GM04504 (cell line): ENCODE results near the gene DLL1.

Source experiments
- DNase-seq: peaks from one replicate; pipeline ENCODE4 v3.0.0-alpha.2; 2012; ENCODE audit warnings: low read depth

DLL1 gene

DNA sequence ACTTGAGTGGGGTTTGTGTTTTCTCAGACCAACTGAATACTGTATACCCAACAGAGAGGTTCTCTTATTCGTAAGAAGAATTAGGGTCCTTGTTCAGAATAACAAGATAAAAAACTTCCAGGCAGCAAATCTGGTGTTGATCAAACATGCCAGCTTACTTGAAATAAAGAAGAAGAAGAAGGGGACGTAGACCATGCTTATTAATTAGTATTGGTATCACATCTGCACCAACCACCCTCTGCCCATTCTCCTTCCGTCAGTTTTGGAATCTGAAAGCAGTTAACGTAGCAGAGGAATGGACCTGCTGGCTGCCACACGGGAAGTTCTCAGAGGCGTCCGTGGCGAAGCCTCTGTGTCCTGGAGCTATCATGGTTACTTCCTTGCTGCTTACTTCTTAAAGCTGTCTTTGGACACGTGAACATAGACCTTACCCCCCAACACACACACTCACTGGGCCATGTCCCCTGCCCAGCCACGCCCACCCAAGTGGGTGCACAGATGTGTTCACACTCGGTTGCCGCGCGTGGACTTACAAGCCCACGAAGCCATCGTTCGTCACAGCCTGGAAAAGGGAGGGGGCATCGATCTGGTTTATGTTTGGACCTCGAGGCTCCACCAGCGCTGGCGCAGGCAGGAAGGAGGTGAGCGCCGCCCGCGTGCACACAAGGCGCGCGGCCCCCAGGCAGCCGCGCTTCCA, 4.1 kb upstream of the DLL1 start:
- no peak for DNase-seq

DNA sequence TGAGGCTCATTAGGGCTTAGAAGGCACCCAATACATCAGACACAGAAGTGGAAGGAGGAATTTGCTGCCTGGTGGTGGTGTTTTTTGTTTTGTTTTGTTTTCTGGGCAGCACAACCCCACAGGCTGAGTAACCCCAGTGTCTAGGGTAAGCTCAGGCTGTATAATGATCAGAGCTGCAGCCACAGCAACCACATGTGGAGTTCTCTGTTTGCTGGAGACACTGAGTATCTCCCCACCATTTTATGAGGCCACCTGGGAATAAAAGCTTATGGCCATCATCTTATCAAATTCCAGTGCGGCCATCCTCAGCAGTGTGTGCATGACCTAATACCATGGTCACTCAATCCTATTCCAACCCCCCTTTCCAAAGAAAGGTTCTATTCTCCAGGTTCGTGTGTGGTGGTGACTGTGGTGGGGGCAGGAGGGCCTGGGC, 3.4 kb upstream of the DLL1 start:
- no peak for DNase-seq

DNA sequence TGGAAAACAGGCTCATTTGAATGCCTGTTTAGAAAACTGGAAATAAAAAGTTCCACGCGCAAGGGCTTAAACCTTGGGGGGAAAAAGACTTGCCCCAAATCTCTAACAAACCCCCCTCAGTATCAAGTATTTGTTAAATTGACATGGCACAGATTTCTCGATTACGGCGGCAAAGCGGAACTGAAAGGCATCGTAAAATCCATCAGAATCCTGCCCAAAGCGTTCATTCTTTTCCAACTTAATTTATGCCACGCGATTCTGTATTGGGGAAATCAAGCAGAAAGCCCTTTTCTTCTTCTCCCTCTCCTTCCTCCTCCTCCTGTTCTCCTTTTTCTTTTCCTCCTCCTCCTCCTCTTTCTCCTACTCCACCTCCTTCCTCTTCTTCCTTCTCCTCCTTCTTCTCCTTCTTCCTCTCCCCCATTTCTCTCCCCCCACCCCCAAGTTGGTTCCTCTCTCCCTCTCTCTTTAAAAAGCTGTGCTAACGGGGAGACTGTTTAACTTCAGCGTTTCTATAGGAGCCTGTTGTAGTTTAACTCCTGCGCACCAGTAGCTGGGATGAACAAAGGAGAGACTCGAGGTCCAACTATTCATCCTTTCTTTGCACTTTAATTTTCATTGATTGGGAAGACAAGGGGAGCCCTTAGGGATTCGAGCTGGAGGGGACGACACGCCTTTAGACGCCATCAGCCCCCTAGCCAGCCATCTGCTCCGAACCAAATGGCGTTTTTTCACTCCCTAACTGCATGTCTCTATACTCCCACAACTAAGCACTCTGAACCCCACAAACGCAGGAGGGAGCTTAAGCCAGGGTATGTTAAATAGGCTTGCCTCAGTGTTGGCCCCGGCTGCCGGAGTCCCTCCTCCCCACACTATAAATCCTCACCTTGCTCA, 2.7 kb upstream of the DLL1 start:
- DNase-seq: no peak

DNA sequence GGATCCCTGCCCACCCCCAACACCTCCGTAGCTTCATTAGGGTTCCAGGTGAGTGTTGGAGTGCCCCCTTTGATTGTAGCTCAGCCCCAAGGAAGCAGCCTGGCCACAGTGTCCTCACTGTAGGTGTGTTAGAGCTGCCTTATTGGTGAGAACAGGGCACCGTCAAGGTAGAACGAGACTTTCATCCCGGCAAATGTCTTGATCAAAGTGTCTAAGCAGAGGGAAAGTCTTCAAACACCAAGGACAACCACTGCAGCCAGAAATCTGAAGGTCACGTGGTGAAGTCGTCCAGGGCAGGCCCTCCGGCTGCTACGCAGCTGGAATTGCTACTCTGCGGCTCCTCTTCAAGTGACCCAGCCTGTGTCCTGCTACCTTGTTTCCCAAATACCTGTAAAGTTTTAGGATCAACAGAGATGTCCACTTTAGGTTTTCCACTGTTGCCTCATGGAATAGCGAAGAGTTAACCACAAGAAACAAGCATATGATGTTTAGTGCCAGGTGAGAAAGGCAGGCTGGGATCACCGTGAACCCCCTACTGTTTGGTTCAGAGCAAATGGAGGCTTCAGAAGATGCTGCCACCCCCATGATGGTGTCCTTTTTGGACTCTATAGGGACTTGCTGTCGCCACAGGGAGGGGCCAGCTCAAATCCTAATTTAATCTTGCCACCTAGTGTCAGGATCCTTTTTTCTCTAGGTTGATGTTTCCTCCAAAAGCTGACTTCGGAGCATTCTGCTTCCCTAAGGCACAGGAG, 1.7 kb upstream of the DLL1 start:
- no peak for DNase-seq

DNA sequence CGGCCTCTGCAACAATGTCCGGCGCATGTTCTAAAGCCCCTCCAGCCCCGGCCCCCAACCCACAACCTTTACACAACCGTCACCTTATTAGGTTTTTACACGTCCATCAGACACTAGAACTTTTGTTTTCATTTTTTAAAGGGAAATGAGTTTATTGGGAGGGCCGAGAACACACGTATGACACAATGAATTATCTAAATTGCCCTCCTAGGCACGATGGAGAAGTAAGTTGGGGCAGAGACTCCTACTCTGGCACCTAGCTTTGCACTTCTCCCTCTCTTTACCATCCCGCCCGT, 1.2 kb upstream of the DLL1 start:
- no peak for DNase-seq

DNA sequence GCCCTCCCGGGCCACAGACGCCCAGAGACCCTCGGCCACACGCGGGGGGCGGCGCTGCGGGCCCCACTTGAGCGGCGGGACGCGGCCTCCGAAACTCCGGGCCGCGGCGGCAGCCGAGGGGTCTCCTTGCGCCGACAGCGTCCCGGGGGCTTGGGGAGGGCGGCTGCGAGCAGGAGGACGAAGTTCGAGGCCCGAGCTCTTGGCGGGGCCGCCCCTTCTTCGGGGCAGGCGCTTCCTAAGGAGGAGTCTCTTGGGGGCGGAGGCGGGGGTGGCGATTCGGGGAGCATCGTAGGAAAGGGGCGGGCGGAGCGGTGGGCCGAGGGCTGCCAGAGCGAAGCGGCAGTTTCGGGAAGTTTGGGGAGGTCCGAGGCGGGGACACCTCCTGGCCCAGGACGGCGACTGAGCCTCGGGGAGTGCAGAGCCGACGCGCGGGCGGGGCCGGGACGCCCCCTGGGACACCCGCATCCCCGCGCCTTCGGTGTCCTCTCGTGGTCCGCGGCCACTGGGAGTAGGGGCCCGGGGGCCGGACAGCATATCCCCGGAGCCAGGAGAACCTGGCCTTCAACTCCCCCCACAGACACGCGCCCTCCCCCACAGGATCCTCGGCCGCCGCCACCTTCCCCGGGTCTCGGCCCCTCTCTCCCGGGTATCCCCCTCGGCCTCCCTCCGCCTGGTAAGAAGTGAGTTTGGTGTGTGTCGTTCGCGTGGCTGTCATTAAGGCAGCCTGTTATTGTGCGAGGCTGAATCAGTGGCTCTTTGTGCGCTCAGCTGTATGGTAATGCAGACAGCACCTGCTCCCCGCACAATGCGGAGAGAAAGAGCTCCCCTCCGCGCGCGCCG, 613 bp upstream of the DLL1 start:
- no peak for DNase-seq

DNA sequence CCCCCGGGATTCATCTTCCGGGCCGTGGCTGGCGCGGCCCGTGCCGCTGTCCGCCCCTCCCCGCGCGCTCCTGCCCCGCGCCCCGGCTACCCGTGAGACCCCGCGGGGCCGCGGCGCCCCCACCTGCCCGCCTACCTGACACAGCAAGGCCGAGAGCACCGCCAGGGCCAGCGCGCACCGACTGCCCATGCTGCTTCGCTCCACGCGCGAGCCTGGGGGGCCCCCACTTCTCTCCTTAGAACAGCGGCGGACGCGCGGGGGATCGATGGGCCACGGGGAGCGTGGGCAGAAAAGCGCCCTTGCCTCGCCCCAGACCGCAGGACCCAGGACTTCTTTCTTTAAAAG, 955 bp downstream of the DLL1 start:
- no peak for DNase-seq

DNA sequence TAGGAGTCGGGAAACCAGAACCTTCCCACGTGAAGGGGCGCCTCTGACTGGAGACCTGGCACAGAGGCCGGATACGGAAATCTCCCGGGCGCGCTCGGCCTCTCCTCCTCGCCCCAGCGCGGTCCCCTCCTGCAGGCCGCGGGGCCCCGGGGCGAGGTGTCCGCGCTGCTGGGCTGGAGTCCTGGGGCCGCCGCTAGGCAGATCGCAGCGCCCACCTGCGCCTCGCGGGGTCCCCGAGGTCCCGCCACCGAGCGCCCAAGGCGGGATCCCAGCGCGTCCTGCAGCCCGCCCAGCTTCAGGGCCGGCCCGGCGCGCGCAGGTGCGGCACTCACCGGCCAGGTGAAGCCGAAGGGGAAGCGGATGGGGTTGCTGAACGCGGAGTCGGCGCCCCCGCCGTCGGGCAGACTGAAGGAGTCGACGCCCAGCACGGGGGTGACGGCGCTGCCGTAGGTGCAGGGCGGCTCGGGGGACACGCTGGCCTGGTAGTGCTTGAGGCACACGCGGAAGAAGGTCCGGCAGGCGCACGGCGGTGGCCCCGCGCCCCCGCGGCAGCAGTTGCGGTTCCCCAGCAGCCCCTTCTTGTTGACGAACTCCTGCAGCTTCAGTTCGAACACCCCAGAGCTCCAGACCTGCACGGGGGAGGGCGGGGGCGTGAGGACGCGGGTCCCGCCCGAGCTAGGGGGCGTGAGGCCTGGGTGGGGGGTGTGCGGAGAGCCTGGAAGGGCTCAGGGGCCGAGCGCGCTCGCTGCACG, 1.5 kb downstream of the DLL1 start:
- DNase-seq: no peak

DNA sequence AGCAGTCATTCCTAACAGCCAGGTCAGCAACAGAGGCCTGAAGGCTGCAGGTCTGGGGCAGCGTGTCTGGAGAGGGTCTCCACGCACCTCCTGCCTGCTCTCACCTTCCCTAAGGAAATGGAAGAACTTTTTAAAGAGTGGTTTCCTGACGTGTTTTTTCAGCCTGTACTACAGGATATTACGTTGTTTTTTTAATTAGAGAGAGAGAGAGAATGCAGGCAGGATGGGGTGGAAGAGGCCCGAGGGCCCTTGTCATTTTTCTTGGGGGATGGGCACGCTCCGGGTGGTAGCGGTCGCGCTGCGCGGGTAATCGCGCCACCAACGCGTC, 2.1 kb downstream of the DLL1 start:
- no peak for DNase-seq

DNA sequence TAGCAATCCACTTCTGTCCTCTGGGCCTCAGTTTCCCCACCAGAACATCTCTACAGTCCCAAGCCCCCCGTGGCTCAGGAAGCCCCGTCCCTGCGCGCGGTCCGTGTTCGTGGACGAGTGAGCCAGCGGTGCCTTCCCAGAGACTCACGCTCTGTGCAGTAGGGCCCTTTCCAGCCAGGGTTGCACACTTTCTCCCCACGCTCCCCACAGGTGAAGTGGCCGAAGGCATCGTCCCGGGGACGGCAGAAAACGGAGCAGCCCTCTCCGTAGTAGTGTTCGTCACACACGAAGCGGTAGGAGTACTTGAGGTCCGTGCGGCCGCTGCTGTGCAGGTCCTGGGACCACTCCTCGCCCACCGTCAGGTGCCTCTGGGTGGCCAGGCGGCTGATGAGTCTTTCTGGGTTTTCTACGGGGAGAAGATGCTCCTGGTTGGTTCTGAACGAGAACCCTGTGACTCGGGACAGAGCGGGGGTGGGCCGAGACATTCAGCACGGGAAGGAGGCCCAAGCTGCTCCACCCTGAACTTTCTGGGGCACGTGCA, 2.7 kb downstream of the DLL1 start:
- no peak for DNase-seq

DNA sequence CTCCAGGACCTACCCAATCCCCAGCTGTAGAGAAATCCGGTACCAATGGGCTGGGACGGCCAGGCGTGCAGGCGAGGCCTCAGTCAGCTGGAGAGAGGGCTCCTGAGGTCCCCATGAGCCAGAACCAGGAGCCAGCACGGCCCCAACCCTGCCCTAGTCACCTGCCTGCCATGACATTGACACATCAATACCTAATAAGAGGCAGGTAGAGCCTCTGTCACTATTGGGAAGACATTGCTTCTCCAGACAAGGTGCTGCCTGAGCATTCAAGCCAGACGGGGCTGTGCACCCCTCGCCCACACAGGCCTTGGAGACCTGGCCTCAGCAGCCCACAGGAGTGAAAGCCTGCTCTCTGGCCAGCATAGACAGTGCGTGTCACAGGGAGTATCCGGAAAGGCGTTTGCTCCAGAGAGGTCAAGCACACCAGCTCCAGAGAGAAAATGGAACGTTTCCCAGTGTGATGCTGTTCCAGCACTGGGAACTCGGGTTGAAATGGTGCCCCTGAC, 3.5 kb downstream of the DLL1 start:
- no peak for DNase-seq

DNA sequence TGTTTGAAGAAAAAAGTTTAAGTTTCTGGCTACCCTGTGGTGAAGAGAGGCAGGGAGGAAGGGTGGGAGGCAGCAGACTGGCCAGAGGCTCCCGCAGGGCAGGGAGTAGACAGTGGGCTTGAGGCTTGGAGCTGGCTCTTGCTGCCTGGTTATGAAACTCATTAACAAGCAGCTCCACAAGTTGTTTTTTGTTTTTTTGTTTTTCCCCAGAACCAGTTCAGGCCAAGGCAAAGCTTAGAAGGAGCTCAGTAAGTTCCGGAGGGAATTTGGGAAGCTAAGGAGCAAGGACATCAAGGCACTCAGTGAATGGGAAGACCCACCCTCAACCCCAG, 4.0 kb downstream of the DLL1 start:
- no peak for DNase-seq

DNA sequence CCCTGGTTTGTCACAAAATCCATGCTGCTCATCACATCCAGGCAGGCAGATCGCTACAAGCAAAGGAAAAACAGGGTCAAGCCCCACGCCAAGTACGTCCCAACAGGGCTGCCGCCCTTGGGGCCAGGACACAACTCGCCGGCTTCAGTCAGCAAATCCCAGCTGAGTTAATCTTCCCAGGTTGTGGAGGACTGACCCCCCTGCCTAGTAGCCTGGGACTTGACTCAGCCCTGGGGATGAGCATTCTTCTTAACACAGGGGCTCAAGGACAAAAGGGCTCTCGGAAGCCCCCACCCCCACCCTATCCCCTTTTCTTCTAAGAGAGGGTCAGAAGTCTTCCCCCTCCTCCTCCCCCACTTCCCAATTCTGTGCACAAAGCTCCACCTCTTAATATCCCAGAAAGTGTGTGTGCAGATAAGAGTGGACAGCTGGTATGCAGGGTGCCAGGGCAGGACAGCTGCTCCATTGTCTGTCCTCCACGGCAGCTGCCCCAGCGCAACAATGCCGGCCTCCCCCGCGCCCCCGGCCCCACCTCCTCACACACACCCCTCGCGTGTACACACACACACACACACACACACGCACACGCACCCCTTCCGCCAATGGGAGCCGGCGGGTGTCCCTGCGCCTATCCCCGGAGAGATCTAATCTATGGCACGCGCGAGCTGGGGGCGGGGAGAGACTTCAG, 4.5 kb downstream of the DLL1 start:
- DNase-seq: no peak

DNA sequence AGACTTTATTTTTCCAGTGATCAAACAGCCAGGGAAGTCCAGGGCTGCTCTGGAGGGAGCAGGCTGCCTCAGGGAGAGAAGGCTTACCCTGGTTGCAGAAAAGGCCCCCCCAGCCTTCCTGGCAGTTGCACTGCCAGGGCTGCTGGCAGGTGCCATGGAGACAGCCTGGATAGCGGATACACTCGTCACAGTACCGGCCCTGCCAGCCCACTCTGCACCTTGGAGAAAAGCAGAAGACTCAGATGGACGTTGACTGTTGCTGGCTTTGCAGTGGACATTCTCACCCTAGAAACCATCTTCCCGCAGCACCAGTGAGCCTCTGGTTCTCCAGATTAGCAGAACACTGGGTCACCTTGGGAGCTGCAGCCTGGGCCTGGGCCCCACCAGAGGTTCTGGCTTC, 5.4 kb downstream of the DLL1 start:
- DNase-seq: no peak

DNA sequence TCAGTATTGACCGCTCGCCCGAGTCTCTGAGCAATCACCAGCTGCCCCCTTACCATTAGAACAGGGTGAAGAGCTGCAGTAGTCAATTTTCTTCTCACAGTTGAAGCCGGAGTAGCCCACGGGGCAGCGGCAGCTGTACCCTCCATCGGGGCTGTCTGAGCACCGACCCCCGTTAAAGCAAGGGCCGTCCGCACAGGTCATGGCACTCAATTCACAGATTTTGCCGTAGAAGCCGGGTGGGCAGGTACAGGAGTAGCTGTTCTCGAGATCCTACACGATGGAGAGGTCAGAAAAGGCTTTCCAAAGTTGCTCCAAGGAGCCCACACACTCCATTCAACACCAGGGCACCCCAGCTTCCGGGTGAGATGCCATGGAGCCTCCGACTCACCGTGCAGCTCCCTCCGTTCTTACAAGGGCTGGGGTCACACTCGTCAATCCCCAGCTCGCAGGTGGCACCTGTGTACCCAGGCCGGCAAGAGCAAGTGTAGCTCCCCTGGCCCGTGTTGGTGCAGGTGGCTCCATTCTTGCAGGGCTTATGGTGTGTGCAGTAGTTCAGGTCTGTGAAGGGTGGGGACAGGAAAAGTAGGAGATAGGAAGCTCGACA, 5.9 kb downstream of the DLL1 start:
- DNase-seq: no peak

DNA sequence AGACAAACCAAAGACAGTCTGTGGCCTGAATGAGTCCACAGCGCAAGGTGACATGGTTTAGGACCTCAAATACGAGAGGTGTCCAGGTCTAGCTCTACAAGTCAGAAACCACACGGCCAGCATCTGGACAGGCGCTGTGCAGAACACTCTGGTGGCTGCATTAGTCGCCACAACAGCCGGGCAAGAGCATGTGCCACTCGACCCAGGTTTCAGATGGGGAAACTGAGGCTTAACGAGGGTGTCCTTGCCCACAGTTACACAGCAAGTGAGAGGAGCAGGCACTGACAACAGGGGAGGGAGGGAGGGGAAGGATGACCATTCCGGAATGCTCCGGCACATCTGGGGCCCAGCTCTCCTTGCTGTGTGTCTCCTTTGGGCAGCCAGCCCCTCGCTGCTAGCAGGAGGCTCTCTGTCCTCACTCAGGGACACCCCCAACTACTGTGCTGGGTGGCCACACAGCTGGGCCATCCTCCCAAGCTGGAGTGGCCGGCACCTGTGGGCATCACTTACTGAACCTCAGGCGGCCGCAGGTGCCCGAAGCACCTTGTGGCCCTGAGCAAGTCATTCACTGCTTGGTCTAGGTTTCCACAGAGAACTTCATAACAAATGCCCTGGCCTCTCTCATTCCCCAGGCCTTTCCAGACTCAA, 6.6 kb downstream of the DLL1 start:
- DNase-seq: no peak

DNA sequence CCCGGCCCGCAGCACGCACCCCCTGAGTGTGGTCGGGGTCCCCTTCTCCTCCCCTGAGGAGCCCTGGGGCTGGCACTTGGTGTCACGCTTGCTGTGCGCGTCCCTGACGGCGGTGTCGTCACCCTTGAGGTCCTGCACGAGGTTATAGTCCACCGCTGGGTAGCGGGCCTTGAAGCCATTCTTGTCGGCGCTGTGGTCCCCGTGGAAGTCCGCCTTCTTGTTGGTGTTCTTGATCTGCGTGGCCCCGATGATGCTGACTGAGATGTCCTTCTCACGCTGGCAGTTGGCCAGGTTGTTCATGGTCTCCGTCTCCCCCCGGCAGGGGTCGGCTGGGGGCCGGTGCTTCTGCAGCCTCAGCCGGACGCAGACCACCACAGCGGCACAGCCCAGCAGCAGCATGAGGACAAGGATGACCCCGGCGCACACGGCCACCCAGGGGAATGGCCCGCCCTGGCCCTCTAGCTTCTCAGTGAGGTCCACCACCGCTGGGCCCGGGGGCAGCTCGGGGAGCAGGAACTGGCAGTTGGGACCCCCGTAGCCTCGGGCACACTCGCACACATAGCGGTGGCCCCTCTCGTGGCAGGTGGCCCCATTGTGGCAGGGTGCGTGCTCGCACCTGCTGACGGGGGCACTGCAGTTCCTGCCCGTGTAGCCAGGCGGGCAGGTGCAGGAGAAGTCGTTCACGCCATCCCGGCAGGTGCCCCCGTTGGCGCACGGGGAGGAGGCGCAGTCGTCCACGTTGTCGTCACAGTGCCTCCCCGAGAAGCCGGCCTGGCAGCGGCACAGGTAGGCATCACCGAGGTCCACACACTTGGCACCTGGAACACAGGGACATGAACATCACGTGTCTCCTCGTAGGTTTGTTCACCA, 7.4 kb downstream of the DLL1 start:
- DNase-seq: no peak

DNA sequence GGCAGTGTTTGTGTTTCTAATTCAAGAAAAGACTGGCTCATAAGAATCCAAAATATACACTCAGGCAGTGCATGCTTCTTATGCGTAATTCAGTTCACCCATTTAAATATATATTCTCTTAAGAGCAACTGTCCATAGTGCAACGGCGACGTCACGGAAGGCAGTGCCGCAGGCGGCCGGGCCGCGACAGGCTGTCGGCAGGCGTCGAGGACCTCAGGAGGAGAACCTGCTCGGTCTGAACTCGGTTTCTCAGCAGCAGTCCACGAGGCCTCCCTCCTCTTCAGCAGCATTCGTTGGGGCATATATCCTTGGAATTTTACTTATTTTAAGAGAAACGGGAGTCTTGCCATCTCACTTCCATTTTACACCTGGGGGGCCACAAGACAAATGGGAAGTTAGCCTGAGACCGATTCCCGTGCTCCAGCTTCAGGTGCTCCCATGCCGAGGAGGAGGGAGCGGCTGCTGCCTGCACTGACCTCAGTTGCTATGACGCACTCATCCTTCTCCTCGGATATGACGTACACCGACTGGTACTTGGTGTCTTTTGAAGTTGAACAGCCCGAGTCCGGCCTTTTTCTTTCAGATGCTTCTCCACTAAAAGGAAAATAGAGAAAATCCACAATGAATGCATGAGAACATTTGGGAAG, 8.2 kb downstream of the DLL1 start:
- no peak for DNase-seq
